GM18519 (cell line): ENCODE measurements around the gene OR2F1.
"Not testable (repeated sequence)": the region's sequence is repeated elsewhere in the genome, so short reads cannot be mapped to it uniquely, and the experiment has no call there.

Experiments used
- ATAC-seq: cut with Tn5 transposase; IDR thresholded peaks from one replicate; pipeline ENCODE4 v1.9.1; 2021; ENCODE audit warnings: mild to moderate bottlenecking, moderate library complexity; ENCODE audit not compliant: unreplicated experiment, low FRiP score

OR2F1 gene

DNA sequence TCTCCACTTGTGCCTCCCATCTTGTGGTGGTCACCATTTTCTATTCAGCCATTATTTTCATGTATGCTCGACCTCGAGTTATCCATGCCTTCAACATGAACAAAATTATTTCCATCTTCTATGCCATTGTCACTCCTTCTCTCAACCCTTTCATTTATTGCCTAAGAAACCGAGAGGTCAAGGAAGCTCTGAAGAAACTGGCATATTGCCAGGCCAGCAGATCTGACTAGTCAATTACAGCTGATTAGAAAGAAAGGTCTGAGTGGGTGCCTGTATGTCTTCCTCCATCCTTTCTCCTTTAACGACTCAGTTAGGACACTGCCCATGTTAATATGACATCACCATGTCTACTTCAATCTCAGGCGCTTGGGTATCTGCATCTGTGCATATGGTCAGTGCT, 50.1 kb downstream of the OR2F1 start:
- ATAC-seq: no peak

DNA sequence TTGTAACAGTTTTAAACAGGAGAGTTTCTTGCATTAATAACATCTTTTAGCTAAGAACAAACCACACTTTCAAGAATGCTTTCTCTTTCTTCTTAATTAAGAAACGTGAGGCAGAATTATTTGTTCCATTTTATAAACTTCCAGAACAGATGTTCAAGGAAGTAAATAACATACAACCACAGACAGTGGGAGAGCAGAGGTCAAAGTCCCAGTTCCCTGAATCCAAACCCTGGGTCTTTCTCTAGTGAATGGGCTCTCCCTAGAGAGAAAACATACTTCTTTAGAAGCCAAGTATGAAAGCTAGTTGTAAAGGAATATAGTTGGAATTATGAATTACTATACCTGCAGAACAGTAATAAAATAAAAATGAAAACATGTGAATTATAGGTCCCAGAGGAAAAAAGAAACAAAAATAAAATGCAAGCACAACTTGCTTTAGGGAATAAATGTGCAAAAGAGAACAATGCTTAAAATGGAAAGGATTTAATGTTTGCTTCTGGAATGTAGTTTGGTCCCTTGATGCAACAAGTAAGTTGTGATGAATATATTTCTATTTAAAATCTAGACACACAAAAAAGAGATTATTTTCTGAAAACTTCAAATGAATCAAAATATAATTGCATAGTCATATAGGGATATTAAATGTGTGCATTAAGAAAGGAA, 51.5 kb downstream of the OR2F1 start:
- no peak for ATAC-seq

DNA sequence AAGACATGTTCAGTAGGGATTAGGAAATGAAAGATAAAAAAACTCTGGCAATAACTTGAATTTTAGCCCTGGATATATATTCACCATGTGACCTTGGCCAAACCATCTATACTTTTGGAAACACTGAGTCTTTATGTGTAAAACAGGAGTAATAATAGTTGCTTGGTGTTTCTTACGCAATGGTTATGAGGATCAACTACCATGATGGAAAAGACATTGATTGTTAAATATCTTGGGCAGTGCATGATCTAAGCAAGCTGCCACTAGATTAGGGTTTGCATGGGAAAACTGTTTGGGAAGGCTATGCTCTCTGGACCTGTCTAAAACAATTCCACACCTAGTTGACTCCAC, 52.0 kb downstream of the OR2F1 start:
- no peak for ATAC-seq

DNA sequence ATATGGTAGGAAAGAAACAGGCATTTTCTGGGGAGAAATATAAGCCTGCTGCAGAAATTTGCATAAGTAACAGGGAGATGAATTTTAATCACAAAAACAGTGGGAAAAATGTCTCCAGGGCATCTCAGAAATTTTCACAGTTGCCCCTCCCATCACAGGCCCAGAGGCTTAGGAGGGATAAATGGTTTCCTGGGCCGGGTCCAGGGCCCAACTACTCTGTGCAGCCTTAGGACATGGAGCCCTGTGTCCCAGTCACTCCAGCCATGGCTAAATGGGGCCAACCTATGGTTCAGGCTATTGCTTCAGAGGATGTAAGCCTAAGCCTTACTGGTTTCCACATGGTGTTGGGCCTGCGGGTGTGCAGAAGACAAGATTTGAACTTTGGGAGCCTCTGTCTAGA, 54.7 kb downstream of the OR2F1 start:
- ATAC-seq: no peak

DNA sequence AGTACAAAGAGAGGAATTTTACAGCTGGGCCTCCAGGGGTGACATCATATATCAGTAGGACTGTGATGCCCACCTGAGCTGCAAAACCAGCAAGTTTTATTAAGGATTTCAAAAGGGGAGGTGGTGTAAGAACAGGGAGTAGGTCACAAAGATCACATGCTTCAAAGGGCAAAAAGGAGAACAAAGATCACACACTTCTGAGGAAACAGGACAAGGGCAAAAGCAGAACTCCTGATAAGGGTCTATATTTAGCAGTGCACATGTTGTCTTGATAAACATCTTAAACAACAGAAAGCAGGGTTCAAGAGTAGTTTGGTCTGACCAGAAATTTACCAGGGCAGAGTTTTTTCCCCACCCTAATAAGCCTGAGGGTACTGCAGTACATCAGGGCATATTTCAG, 55.4 kb downstream of the OR2F1 start:
- not testable (repeated sequence) for ATAC-seq

DNA sequence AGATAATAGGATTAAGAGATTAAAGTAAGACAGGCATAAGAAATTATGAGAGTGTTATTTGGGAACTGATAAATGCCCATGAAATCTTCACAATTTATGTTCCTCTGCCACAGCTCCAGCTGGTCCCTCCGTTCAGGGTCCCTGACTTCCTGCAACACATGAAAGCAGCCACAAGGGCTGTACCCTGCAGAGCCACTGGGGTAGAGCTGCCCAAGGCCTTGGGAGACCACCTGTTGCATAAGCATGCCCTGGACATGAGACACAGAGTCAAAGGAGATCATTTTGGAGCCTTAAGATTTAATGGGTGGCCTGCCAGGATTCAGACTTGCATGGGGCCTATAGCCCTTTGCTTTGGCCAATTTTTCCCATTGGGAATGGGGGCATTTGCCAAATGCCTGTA, 56.2 kb downstream of the OR2F1 start:
- not testable (repeated sequence) for ATAC-seq

DNA sequence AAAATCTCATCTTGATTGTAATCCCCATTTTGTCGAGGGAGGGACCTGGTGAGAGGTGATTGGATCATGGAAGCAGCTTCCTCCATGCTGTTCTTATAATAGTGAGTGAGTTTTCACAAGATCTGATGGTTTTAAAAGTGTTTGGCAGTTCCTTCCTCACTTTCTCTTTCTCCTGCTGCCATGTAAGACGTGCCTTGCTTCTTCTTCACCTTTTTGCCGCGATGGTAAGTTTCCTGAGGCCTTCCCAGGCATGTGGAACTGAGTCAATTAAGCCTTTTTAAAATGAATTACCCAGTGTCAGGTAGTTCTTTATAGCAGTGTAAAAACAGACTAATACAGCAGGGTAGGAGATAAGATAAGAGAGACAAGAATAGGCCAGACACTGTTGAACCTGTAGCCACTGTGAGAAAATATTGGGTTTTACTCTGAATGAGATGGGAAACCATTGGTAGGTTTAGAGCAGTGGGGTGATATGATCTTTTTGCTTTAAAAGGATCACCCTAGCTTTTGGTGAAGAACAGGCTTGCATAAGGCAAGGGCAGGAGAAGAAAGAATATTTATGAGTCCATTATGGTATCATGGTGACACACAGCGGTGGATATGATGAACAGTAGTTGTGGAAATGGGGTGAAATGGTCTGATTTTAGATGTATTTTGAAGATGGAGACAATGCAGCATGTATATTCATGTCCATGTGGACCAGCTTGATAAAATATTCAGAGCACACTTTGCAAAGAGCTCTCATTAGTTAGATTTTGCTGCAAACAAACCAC, 57.0 kb downstream of the OR2F1 start:
- no peak for ATAC-seq
